GM12801 (cell line): ENCODE measurements around the gene PPEF1.

Source experiments
- TF ChIP-seq, protein P1 (sequence below): IDR thresholded peaks from one replicate; pipeline ENCODE4 v1.5.1; 2011; ENCODE audit warnings: control low read depth; ENCODE audit not compliant: insufficient read length; ENCODE audit errors: extremely low read depth

The PPEF1 gene

GRCh38 chrX:18871970-18872369 is 164.5 kb downstream of the PPEF1 start:
- TF ChIP-seq, protein P1, sequence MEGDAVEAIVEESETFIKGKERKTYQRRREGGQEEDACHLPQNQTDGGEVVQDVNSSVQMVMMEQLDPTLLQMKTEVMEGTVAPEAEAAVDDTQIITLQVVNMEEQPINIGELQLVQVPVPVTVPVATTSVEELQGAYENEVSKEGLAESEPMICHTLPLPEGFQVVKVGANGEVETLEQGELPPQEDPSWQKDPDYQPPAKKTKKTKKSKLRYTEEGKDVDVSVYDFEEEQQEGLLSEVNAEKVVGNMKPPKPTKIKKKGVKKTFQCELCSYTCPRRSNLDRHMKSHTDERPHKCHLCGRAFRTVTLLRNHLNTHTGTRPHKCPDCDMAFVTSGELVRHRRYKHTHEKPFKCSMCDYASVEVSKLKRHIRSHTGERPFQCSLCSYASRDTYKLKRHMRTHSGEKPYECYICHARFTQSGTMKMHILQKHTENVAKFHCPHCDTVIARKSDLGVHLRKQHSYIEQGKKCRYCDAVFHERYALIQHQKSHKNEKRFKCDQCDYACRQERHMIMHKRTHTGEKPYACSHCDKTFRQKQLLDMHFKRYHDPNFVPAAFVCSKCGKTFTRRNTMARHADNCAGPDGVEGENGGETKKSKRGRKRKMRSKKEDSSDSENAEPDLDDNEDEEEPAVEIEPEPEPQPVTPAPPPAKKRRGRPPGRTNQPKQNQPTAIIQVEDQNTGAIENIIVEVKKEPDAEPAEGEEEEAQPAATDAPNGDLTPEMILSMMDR: no peak

DNA sequence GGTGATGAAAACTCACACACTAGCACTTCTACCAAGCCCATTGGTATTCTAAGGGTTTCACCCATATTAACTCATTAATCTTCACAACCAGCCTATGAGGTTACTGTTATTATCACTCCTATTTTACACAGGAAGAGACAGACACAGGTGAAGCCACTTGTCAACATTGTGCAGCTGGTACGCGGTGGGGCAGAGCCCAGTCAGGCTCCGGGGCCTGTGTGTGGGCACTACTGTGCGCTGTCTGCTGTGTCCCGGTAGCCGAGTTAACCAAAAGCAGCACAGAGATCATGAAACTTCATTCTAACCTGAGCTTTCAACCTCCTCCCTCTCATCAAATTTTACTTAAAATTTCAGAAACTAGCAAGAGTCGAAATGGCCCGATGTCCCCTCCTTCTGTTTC is 165.2 kb downstream of the PPEF1 start:
- TF ChIP-seq, protein P1: no peak

- TF ChIP-seq, protein P1: no peak
Observed at GRCh38 chrX:18873189-18873791, 165.8 kb downstream of the PPEF1 start.

DNA sequence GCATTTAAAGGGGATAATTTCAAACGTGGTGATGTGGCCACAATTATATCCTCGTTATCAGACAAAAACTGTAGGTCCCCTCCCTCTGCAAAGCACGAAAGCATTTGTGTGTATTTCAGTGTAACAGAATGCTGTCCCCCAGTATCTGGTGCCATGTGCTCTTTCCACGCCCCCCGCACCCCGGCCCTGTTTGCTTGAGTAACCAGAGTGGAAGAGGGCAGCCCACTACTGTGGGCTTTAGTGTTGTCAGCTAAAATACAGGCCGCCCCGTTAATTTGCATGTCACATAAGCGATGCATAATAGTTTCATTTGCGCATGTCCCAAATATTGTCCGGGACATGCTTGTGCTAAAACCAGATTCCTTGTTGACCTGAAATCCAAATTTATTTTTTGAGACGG is 166.4 kb downstream of the PPEF1 start:
- TF ChIP-seq, protein P1: no peak

- TF ChIP-seq, protein P1: no peak
Observed at GRCh38 chrX:18874560-18875255, 167.3 kb downstream of the PPEF1 start.

DNA sequence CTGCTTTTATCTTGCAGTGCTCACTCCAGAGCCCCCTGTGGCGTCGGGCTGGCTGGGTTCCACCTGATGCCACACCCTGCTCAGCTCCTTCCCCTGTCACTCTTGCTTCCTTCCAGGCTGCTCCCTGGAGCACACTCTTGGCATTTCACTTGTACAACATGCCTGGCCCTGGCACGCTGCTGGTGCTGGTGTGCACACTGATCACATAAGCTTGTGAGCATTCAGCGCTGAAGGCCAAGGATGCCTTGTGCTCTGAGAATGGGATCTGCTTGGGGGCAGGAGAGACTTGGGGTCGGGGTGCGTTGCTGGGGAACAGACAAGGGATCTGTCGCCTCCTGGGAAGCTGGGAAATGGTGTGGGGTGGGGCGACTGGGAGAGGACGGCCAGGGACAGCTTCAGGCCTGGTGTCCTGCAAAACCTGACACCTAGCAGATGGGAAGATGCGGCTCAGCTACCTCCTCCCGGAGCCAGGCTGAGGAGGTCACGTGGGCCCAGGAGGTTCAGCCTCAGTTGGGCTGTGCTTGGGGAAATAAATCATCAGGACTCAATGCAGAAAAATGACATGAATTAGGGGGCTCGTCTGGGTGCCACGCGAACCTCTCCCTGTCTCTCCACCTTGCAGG is 167.9 kb downstream of the PPEF1 start:
- TF ChIP-seq, protein P1: no peak

DNA sequence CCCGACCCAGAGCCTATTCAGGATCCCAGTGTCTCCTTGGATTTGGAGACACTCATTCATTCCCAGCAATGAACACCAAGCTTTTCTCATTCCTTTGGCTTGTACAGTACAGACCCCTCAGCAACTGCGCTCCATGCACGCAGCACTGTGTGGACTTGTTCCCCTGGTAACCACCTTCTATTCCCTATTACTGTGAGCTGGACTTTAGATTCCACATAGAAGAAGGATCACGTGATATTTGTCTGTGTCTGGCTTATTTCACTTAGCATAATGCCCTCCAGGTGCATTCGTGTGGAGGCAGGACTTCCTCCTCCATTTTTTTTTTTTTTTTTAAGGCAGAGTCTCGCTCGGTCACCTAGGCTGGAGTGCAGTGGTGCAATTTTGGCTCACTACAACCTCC is 170.0 kb downstream of the PPEF1 start:
- TF ChIP-seq, protein P1: no peak
